EH (cell line): ENCODE results near the gene PDLIM5.
A peak's percentile ranks its signal among the peaks of the same experiment; 100 is the strongest.

Source experiments
- DNase-seq: peaks from one replicate; pipeline ENCODE4 v3.0.0-alpha.2; 2015; ENCODE audit warnings: low read depth

PDLIM5 gene

GRCh38 chr4:94426783-94427182 is 25.0 kb upstream of the PDLIM5 start:
- no peak for DNase-seq

DNA sequence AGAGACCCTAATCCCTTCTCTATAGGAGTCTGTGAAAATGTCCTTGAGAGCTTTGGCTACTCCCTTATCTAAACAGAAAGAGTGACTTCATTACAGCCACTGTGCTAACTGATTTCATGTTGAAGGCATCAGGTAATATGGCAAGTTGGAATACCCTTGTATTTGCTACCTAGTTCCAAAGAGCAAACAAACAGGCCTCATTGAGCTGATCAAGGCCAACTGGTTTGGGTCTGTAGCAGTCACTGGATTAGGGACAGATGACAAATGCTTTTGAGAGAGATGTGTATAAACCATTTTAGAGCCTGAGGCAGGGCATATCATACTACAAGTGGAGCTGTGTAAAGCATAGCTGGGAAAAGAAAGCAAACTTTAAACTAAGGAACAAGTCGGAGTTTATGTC is 22.9 kb upstream of the PDLIM5 start:
- no peak for DNase-seq

- DNase-seq: peak; percentile 91
Measured at GRCh38 chr4:94430406-94430805, 21.3 kb upstream of the PDLIM5 start.

DNA sequence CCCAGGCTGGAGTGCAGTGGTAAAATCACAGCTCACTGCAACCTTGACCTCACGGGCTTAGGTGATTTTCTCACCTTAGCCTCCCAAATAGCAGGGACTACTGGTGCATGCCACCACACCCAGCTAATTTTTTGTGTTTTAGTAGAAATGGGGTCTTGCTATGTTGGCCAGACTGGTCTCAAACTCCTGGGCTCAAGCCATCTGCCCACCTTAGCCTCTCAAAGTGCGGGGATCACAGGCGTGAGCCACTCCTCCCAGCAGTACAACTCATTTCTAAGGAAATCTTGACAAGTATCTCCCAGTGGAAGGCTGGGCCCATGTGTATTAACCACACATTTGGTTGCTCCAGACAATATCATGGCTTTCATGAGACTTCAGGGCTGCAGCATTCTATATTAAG is 20.4 kb upstream of the PDLIM5 start:
- no peak for DNase-seq

DNA sequence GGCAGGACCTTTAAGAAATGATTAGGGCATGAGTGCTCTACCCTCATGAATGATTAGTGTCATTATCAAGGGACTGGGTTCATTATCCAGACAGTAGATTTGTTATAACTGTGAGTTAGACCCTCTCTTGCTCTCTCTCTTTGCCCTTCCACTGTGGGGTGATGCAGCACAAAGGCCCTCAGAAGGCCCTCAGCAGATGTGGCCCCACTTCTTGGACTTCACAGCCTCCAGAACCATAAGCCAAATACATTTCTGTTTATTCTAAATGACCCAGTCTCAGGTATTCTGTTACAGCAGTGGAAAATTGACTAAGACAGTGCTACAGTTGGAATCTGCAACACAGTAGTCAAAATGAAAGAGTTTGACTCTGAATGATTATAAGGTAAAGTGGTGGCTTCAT is 17.2 kb upstream of the PDLIM5 start:
- DNase-seq: no peak

DNA sequence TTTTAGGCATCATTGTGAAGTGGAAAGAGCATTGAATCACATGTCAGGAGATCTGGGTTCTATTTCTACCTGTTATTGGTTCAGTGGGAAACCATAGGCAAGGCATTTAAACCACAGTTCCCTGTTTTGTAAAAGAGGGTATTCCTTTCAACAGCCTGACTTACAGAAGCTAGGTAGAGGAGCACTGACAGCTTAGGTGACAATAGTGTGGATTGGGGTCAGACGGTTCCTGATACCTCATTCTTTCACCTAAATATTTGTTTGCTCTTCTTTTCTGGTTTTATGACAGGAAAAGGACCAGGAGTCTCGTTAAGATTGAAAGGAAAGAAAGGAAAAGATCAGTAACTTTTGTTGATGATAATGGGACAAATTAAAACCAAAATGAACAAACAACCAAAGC is 15.9 kb upstream of the PDLIM5 start:
- DNase-seq: no peak

DNA sequence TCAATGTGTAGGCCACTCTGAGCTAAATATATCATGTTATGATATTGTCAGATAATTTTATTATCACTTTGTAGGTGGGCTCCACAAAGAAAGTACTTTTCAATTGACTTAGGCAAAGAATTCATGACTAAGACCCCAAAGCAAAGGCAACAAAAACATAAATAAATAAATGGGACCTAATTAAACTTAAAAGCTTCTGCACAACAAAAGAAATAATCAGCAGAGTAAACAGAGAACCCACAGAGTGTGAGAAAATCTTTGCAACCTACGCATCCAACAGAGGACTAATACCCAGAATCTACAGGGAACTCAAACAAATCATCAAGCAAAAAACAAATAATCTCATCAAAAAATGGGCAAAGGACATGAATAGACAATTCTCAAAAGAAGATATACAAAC is 15.2 kb upstream of the PDLIM5 start:
- DNase-seq: no peak

- no peak for DNase-seq
Measured at GRCh38 chr4:94439606-94440005, 12.1 kb upstream of the PDLIM5 start.

GRCh38 chr4:94441838-94442237 is 9.9 kb upstream of the PDLIM5 start:
- no peak for DNase-seq

GRCh38 chr4:94442251-94442650 is 9.5 kb upstream of the PDLIM5 start:
- no peak for DNase-seq

DNA sequence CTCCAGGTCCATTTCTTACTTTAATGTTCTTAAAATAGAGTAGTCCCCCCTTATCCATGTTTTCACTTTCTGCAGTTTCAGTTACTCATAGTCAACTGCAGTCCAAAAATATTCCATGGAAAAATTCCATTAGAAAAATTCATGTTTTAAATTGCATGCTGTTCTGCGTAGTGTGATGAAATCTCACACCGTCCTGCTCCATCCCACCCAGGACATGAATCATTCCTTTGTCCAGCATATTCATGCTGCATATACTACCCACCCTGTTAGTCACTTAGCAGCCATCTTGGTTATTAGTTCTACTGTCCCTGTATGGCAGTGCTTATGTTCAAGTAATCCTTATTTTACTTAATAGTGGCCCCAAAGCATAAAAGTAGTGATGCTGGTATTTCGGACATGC is 5.4 kb upstream of the PDLIM5 start:
- peak; percentile 96 for DNase-seq

DNA sequence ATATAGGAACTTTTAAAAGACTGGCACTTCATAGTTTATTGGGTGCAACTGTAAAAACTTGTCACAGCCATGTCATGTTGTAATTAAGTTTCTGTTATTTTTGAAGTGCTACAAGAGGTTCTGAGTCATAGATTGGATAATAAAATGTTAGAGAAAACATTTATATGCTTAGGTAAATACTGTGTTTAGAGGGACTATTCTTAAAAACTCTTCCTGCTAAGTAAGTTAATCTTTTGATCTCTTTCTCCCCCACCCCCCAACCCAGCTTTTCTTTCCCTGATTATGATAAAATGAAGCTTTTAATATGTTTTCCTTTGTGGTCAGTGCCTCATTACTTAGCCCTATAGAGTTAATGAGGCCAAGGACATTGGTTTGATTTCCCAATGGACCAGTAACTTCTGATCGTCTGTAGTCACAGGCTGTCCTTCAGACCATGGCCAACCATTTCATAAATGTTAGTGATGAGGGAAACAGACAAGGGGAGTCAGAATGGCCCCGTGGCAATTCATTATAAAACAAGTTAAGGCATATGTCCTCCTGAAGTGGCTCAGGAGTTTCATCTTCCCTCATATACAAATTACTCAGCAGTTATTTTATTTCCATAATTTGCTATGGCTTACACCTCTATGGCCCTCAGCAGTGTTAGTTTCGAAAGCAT is 3.9 kb upstream of the PDLIM5 start:
- DNase-seq: peak; percentile 73

- peak; percentile 30 for DNase-seq
Measured at GRCh38 chr4:94448815-94449375, 2.8 kb upstream of the PDLIM5 start.

GRCh38 chr4:94451051-94451694 is 569 bp upstream of the PDLIM5 start:
- DNase-seq: peak; percentile 24

GRCh38 chr4:94452476-94453371 is 982 bp downstream of the PDLIM5 start:
- peak; percentile 91 for DNase-seq

- no peak for DNase-seq
Measured at GRCh38 chr4:94453391-94453963, 1.7 kb downstream of the PDLIM5 start.

- DNase-seq: no peak
Measured at GRCh38 chr4:94454405-94454804, 2.7 kb downstream of the PDLIM5 start.

DNA sequence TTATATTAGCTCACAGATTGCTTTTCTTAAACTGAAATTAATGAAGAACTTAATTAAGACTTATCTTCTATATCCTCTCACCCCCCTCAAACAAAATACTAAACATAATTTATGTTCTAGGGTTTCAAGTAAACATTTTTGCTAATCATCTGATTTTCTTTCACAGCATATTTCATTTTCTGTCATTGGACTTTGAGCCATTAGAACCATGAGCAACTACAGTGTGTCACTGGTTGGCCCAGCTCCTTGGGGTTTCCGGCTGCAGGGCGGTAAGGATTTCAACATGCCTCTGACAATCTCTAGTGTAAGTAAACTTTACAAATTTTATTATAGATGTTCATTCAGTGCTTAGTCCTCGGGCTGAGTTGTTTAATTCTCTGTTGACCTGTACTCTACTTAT is 3.3 kb downstream of the PDLIM5 start:
- DNase-seq: peak; percentile 80

GRCh38 chr4:94457692-94458106 is 6.0 kb downstream of the PDLIM5 start:
- DNase-seq: peak; percentile 39

GRCh38 chr4:94458682-94459081 is 6.9 kb downstream of the PDLIM5 start:
- peak; percentile 22 for DNase-seq

GRCh38 chr4:94459462-94460161 is 7.9 kb downstream of the PDLIM5 start:
- no peak for DNase-seq

DNA sequence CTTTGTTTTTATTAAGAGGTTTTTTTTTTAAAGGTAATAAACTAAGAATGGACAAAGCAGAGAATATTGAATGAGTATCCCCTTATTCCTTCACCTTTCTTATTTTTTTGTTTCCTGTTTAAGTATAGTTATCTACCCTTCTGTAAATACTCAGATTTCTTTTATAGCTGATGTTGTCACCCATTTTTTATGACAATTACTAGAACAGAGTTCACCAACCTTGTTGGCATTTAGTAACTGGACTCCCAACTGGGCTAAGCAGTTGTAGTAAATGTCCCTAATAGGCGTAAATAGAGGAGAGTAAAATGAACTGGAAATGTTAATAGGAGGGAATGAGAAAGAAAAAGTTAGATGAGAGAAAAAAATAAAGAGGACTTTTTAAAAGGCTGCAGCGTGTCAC is 9.8 kb downstream of the PDLIM5 start:
- no peak for DNase-seq
